GM19023 (cell line): Measurements from ENCODE around the gene VPS8.
"Not testable (repeated sequence)": the region's sequence is repeated elsewhere in the genome, so short reads cannot be mapped to it uniquely, and the experiment has no call there.

Experiments
- ATAC-seq: cut with Tn5 transposase; IDR thresholded peaks from one replicate; pipeline ENCODE4 v1.9.1; 2021; ENCODE audit warnings: mild to moderate bottlenecking, moderate library complexity; ENCODE audit not compliant: unreplicated experiment

Gene VPS8

DNA sequence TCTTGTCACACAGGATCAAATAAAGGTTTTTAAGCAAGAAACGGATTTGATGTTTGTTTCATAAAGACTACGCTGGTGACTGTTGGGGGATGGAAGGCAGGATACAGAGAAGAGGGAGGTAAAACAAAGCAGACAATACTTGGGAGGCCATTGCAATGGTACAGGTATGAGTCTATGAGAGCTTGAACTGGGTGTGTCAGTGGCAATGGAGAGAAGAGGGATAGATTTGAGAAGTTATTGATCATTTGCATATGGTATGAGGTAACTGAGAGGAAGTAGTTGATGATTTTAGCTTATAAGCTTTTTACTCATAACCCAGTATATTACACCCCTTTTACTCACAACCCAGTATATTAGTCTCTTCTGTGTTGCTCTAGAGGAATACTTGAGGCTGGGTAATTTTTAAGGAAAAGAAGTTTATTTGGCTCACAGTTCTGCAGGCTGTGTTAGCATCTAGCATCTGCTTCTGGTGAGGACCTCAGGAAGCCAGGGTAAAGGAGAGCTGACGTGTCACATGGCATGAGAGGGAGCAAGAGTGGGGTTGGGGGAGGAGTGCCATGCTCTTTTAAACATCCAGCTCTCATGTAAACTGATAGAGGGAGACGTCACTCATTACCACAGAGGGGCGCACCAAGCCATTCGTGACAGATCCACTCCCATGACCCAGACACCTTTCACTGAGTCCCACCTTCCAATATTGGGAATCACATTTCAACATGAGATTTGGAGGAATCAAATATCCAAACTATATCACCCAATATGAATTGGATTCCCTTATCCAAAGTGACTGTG lies 153.9 kb downstream of the VPS8 start:
- ATAC-seq: no peak

GRCh38 chr3:184968115-184968514 lies 156.1 kb downstream of the VPS8 start:
- ATAC-seq: no peak

GRCh38 chr3:184970186-184970585 lies 158.2 kb downstream of the VPS8 start:
- no peak for ATAC-seq

DNA sequence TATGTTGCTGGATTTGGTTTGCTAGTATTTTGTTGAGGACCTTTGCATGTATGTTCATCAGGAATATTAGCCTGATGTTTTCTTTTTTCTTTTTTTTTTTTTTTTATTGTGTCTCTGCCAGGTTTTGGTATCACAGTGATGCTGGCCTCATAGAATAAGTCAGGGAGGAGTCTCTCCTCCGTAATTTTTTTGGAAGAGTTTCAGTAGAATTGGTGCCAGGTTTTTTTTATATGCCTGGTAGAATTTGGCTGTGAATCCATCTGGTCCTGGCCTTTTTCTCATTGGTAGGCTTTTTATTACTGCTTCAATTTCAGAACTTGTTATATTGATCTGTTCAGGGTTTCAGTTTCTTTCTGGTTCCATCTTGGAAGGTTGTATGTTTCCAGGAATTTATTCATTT lies 165.8 kb downstream of the VPS8 start:
- ATAC-seq: no peak

GRCh38 chr3:184981071-184981470 lies 169.1 kb downstream of the VPS8 start:
- ATAC-seq: no peak

- no peak for ATAC-seq
These were observed 170.1 kb downstream of the VPS8 start for GRCh38 chr3:184982076-184982475.

GRCh38 chr3:184985586-184985985 lies 173.6 kb downstream of the VPS8 start:
- ATAC-seq: no peak

DNA sequence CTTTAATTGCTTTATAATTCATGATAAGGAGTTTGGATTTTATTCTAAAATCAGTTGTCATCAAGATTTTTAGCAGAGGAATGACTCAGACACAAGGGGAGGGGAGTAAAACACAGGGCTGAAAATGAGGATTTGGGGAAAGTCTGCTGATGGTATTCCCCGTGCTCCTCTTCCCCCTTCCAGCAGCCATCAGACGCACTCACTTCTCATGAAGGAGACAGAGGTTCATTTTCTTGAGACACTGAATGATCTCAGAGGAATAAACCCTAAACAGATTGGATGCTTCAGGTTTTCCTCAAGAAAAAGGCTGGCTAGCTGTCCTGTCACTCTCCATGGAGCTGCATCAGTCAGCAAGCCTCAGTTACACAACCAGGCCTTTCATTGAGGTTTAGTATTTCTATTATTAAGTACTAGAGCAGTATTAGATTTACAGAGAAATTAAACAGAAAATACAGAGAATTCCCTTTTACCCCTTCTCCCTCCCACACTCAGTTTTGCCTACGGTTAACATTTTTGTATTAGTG lies 174.5 kb downstream of the VPS8 start:
- no peak for ATAC-seq

GRCh38 chr3:184993394-184993793 lies 181.4 kb downstream of the VPS8 start:
- no peak for ATAC-seq

- ATAC-seq: not testable (repeated sequence)
These were observed 191.9 kb downstream of the VPS8 start for GRCh38 chr3:185003876-185004275.

DNA sequence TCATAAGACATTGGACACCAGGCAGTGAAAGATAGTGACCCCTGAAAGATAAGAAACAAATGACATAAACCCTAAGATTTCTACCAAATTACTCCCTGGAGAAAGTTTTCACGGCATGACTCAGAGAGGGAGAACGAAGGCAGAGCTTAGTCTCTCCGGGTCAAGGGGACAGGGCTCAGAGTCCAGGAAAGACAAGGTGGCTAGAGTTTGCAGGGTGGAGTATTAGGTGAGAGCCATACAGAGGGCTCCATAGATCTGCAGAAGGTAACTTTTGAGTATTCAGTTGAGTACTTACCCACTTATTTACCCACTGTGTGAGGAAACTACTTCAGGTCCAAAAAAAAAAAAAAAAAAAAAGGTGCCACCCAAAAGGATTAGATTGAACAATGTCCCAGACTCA lies 197.7 kb downstream of the VPS8 start:
- ATAC-seq: no peak

DNA sequence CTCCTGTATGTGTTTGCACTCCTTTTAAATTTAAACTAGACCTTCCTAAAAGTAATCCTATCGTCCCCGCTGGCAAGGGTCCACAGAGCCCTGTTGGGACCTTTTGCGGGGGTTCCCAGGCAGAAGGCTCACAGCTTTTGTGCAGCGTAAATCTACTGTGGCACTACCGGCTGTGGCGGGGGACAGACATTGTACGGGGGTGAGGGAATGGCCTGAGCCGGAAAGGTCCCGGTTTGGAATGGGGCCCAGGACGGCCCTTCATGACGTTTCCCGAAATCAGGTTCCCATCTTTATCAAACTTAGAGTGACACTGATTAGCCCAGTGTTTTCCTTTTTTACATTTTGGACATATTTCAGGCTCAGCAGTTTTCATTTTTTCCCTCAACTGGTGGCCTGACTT lies 205.6 kb downstream of the VPS8 start:
- ATAC-seq: not testable (repeated sequence)

DNA sequence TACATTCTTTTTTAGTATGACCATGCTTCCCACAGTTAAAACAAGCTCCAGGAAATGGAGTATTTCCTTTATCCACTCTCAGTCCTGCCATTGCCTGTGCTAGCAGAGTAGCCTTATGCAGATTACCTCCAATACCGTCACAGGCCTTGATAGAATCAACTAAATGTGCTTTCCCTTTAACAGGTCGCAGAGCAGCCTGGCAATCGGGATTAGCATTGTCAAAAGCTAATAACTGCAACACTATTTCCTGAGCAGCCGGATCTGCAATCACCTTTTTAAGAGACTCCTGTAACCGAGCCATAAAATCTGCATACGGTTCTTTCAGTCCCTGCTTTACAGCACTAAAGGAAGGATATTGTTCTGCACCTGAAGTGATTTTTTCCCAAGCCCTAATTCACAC lies 206.0 kb downstream of the VPS8 start:
- not testable (repeated sequence) for ATAC-seq

DNA sequence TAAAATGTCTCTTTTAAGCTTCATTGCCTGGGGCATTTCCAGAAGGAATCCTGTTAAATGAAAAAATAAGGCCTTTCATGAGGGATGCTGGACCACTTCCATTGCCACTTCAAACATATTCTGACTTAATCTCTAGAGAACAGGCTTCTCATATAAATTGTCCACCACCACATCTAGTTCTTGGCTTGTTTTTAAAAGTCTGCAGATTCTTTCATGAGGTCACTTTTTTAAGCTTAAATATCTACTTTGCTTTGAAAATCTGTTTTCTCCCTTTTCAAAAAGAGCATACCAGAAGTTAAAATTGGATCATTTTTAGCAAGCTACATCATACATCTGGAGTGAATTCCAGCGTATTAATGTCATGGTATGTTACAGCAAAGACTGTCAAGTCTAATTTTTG lies 209.3 kb downstream of the VPS8 start:
- ATAC-seq: no peak

DNA sequence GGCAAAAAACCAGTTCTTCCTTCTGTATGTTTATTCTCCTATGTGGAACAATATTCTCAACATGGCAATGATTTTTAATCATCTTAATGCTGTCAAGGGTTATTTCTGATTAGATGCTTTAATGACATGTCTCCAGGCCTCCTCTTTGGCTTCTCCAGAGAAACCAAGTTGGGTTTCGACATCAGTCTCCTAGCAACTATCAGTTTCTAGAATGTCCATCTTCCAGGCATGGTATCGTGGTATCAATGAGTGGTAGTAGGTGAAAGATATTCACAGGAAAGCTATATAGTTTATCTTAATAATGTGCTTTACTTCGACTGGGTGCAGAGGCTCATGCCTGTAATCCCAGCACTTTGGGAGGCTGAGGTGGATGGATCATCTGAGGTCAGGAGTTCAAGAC lies 212.4 kb downstream of the VPS8 start:
- no peak for ATAC-seq

DNA sequence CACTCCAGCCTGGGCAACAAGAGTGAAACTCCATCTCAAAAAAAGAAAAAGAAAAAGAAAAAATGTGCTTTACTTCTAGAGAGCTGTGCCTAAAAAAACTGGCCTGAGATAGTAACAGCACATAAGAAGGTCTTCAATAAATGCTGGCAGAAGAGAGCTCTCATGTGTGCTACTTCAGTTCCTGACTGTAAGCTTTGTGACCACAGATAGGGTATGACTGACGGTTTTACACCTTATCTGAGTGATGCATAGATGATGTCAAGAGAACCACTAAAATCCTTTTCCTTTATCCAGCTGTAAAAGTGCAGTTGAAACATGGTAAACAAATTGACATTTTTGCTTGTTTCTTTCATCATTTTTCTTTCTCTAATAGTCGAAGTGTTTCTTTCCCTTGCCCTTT lies 213.0 kb downstream of the VPS8 start:
- ATAC-seq: no peak

DNA sequence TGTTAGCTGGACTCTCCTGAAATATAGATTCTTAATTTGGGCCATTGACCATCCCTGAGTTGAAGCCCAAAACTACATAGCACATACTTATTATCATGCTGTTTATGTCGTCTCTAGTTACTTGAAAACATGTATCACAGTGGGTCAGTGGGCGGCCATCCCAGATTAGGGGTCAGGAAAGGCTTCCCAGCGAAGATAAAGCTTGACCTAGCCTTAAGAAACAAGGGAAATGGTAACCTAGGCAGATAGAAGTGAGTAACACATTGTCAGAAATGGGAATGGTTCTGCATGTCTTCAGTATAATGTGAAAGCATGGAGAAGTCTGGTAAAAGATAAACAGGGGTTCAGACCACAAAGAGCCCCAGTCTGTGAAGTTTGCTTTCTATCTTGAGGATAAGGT lies 216.2 kb downstream of the VPS8 start:
- no peak for ATAC-seq

GRCh38 chr3:185029086-185029485 lies 217.1 kb downstream of the VPS8 start:
- ATAC-seq: no peak

DNA sequence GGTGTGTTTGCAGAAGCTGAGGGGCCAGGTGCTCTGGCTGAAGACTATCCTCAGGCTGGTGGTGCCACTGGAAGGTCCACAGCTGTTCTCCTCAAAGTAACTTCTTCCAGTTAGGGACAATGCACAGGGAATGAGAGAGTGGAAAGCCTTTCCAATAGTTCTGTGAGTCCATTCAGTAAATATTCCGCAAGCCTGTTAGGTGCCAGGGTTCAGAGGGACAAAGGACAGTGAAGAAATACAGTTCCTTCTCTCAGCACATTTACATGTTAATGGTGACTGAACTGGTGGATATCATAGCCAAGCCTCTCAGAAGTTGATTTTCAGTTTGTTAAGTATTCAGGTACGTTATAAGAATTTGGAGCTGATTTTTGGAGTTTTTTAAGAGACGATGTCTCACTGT lies 218.4 kb downstream of the VPS8 start:
- no peak for ATAC-seq

DNA sequence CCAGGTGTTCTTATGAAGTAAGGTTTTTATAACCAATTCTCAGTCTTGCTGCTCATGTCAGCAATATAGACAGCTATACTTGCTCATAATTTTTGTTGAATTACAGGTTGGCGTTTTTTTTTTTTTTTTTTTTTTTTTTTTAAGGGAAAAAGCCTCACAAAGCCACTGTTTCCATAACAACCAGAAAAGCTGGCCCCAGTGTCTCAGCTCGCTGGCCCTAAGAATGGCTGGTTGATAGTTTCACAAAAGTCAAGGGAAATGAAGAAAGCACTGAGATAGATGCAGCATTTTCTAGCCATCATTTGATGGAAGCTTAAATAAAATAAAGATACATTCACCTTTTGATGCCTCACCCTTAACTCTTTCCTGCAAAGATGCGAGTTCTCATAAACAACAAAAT lies 219.0 kb downstream of the VPS8 start:
- no peak for ATAC-seq

- no peak for ATAC-seq
These were observed 225.8 kb downstream of the VPS8 start for GRCh38 chr3:185037801-185038200.

GRCh38 chr3:185040425-185040824 lies 228.5 kb downstream of the VPS8 start:
- ATAC-seq: no peak

DNA sequence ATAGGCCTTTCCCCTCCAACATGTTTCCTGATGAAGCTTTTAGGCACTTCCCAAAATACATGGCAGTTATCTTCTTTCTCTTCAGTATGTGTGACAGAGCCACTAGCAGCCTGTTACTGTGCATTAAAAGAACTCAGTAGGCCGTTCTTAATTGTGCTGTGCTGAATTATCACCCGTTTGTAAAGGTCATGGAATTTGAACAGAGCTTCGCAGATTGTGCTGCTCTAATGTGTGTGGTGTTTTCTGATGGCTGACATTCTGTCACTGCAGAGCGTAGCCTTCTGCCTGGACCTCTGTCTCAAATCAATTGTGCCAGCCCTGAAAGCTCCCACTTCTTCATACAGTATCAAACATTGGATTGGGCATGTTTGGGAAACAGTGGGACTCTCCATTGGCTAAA lies 229.6 kb downstream of the VPS8 start:
- ATAC-seq: no peak
